Subcutaneous abdominal adipose tissue (tissue), 5 donors: ENCODE data around the gene TEAD1.

Experiments
- H3K27ac ChIP-seq: one replicate; pipeline ENCODE4 v1.7.0; 2013; ENCODE audit warnings: low read depth, mild to moderate bottlenecking, inconsistent platforms, low read length, moderate library complexity
- H3K27me3 ChIP-seq, 5 donors: one replicate each; pipeline ENCODE4 v1.7.0; 2013; ENCODE audit warnings: low read length in 5 of 5, inconsistent platforms in 1 of 5; ENCODE audit not compliant: control insufficient read depth in 5 of 5, insufficient read depth in 4 of 5
- H3K36me3 ChIP-seq, 5 donors: one replicate each; pipeline ENCODE4 v1.7.0; 2013; ENCODE audit warnings: low read length in 5 of 5; ENCODE audit not compliant: control insufficient read depth in 5 of 5, insufficient read depth in 5 of 5
- H3K4me1 ChIP-seq, 5 donors: one replicate each; pipeline ENCODE4 v1.7.0; 2013; ENCODE audit warnings: low read length in 5 of 5, mild to moderate bottlenecking in 3 of 5, moderate library complexity in 1 of 5; ENCODE audit not compliant: control insufficient read depth in 5 of 5, insufficient read depth in 5 of 5
- H3K4me3 ChIP-seq, 5 donors: one replicate each; pipeline ENCODE4 v1.7.0; 2013; ENCODE audit warnings: low read length in 5 of 5, low read depth in 1 of 5
- H3K9ac ChIP-seq, 5 donors: one replicate each; pipeline ENCODE4 v1.7.0; 2013; ENCODE audit warnings: low read length in 5 of 5, mild to moderate bottlenecking in 4 of 5, moderate library complexity in 3 of 5
- H3K9me3 ChIP-seq, 5 donors: one replicate each; pipeline ENCODE4 v1.7.0; 2013; ENCODE audit warnings: low read length in 5 of 5; ENCODE audit not compliant: control insufficient read depth in 5 of 5
- donor health status: healthy.
- donor health status: healthy.
- donor health status: healthy.
- donor health status: healthy.
- donor health status: healthy.

Gene TEAD1

GRCh38 chr11:12789596-12790215 is 115.5 kb downstream of the TEAD1 start:
- peaks cover 0 to 9% (median 4%) of the 10 kb centered on the region in 5 donors for H3K36me3 ChIP-seq
- no peak overlapping the region for H3K9ac ChIP-seq
- H3K4me3 ChIP-seq, result no peak overlapping the region
- H3K4me1 ChIP-seq, result peaks cover 0 to 8% (median 3%) of the 10 kb centered on the region in 5 donors
- no peaks in the 10 kb centered on the region for H3K9me3 ChIP-seq
- no peak overlapping the region for H3K27ac ChIP-seq
- no peaks in the 10 kb centered on the region for H3K27me3 ChIP-seq

- Histone ChIP-seq H3K9me3 (no peaks in the 10 kb centered on the region), H3K4me1 (peaks cover 0 to 5% (median 3%) of the 10 kb centered on the region in 5 donors), H3K27me3 (no peaks in the 10 kb centered on the region), H3K36me3 (peaks cover 0 to 17% (median 13%) of the 10 kb centered on the region in 5 donors), H3K27ac (no peak overlapping the region), H3K4me3 (no peak overlapping the region), H3K9ac (no peak overlapping the region)
Measured at GRCh38 chr11:12790861-12791616, 116.8 kb downstream of the TEAD1 start.

GRCh38 chr11:12792018-12792417 is 117.8 kb downstream of the TEAD1 start:
- Histone ChIP-seq H3K27me3 (no peaks in the 10 kb centered on the region), H3K27ac (no peak overlapping the region), H3K4me1 (peaks cover 0 to 5% (median 3%) of the 10 kb centered on the region in 5 donors), H3K4me3 (no peak overlapping the region), H3K36me3 (peaks cover 0 to 19% (median 13%) of the 10 kb centered on the region in 5 donors), H3K9me3 (no peaks in the 10 kb centered on the region), H3K9ac (no peak overlapping the region)

- no peak overlapping the region for H3K27ac ChIP-seq
- peaks cover 0 to 19% (median 13%) of the 10 kb centered on the region in 5 donors for H3K36me3 ChIP-seq
Measured at GRCh38 chr11:12792590-12792989, 118.4 kb downstream of the TEAD1 start.

GRCh38 chr11:12793065-12793464 is 118.8 kb downstream of the TEAD1 start:
- H3K27ac ChIP-seq, result no peak overlapping the region
- no peaks in the 10 kb centered on the region for H3K27me3 ChIP-seq
- H3K36me3 ChIP-seq, result peaks cover 0 to 19% (median 13%) of the 10 kb centered on the region in 5 donors
- no peak overlapping the region for H3K9ac ChIP-seq
- H3K4me1 ChIP-seq, result peaks cover 0 to 4% (median under 1%) of the 10 kb centered on the region in 5 donors
- no peaks in the 10 kb centered on the region for H3K9me3 ChIP-seq
- no peak overlapping the region for H3K4me3 ChIP-seq

More at GRCh38 chr11:12792590-12792989, 118.4 kb downstream of the TEAD1 start:
- Histone ChIP-seq H3K27me3 (no peaks in the 10 kb centered on the region), H3K4me1 (peaks cover 0 to 5% (median 3%) of the 10 kb centered on the region in 5 donors), H3K4me3 (no peak overlapping the region), H3K9ac (no peak overlapping the region), H3K9me3 (no peaks in the 10 kb centered on the region)

GRCh38 chr11:12793506-12793905 is 119.3 kb downstream of the TEAD1 start:
- Histone ChIP-seq H3K36me3 (peaks cover 0 to 19% (median 13%) of the 10 kb centered on the region in 5 donors), H3K4me1 (no peaks in the 10 kb centered on the region), H3K27ac (no peak overlapping the region)

GRCh38 chr11:12794576-12795230 is 120.5 kb downstream of the TEAD1 start:
- H3K27ac ChIP-seq, result no peak overlapping the region

More at GRCh38 chr11:12793506-12793905, 119.3 kb downstream of the TEAD1 start:
- H3K4me3 ChIP-seq, result no peak overlapping the region
- no peak overlapping the region for H3K9ac ChIP-seq
- H3K9me3 ChIP-seq, result no peaks in the 10 kb centered on the region
- no peaks in the 10 kb centered on the region for H3K27me3 ChIP-seq

GRCh38 chr11:12797996-12798395 is 123.8 kb downstream of the TEAD1 start:
- peaks cover 0 to 22% (median 5%) of the 10 kb centered on the region in 5 donors for H3K4me1 ChIP-seq
- H3K27me3 ChIP-seq, result no peaks in the 10 kb centered on the region
- H3K9me3 ChIP-seq, result no peaks in the 10 kb centered on the region
- H3K9ac ChIP-seq, result no peak overlapping the region
- no peak overlapping the region for H3K27ac ChIP-seq
- peaks cover 0 to 18% (median 13%) of the 10 kb centered on the region in 5 donors for H3K36me3 ChIP-seq
- H3K4me3 ChIP-seq, result no peak overlapping the region

More at GRCh38 chr11:12794576-12795230, 120.5 kb downstream of the TEAD1 start:
- Histone ChIP-seq H3K4me1 (peaks cover 0 to 6% (median 0%) of the 10 kb centered on the region in 5 donors), H3K9ac (no peak overlapping the region), H3K36me3 (peaks cover 0 to 18% (median 13%) of the 10 kb centered on the region in 5 donors), H3K9me3 (no peaks in the 10 kb centered on the region), H3K27me3 (no peaks in the 10 kb centered on the region), H3K4me3 (no peak overlapping the region)

GRCh38 chr11:12798609-12799011 is 124.4 kb downstream of the TEAD1 start:
- Histone ChIP-seq H3K4me3 (no peak overlapping the region), H3K27ac (no peak overlapping the region), H3K9ac (no peak overlapping the region), H3K27me3 (no peaks in the 10 kb centered on the region), H3K4me1 (peaks cover 0 to 22% (median 9%) of the 10 kb centered on the region in 5 donors), H3K9me3 (no peaks in the 10 kb centered on the region), H3K36me3 (peaks cover 0 to 18% (median 13%) of the 10 kb centered on the region in 5 donors)
